GM23338 (cell line): ENCODE measurements around the gene ASAH2. TPM values are rescaled to one million over a fixed set of nuclear protein-coding genes. Genes with fewer than 3 reads are reported as not detected.
A peak's percentile ranks its signal among the peaks of the same experiment; 100 is the strongest.

ENCODE experiments used
- ATAC-seq: fragments of 200-7000 bp; cut with Tn5 transposase; 3 replicates; pipeline ENCODE4 v1.9.1; 2020
- DNase-seq: peaks from one replicate; pipeline ENCODE4 v3.0.0-alpha.2; 2015; ENCODE audit warnings: low spot score
- H2AFZ ChIP-seq: fragments of 200-600 bp; sonication (generic); 2 replicates; pipeline ENCODE4 v1.8.0; 2016; ENCODE audit warnings: antibody characterized with exemption, mild to moderate bottlenecking, moderate library complexity
- H3F3A ChIP-seq: fragments of 200-600 bp; sonication (generic); replicated peaks from 2 replicates; pipeline ENCODE4 v1.8.0; 2017; ENCODE audit warnings: antibody characterized with exemption, mixed run types, low read depth
- H3K27ac ChIP-seq: fragments of 200-600 bp; sonication (generic); 2 replicates; pipeline ENCODE4 v1.6.1; 2016; ENCODE audit warnings: low read depth
- H3K27me3 ChIP-seq: fragments of 200-600 bp; sonication (generic); 2 replicates; pipeline ENCODE4 v1.8.0; 2016; ENCODE audit warnings: mild to moderate bottlenecking, mixed run types, moderate library complexity; ENCODE audit not compliant: insufficient read depth
- H3K36me3 ChIP-seq: fragments of 200-600 bp; sonication (generic); 2 replicates; pipeline ENCODE4 v1.8.0; 2016; ENCODE audit warnings: mild to moderate bottlenecking; ENCODE audit not compliant: insufficient read depth
- H3K4me1 ChIP-seq: fragments of 200-600 bp; sonication (generic); 2 replicates; pipeline ENCODE4 v1.8.0; 2016; ENCODE audit warnings: mild to moderate bottlenecking, moderate library complexity; ENCODE audit not compliant: insufficient read depth
- H3K4me2 ChIP-seq: fragments of 200-600 bp; sonication (generic); 2 replicates; pipeline ENCODE4 v1.7.1; 2017; ENCODE audit warnings: mixed run types
- H3K4me3 ChIP-seq: fragments of 200-600 bp; sonication (generic); 2 replicates; pipeline ENCODE4 v1.6.1; 2016; ENCODE audit warnings: mixed run types
- H3K79me2 ChIP-seq: fragments of 200-600 bp; sonication (generic); replicated peaks from 2 replicates; pipeline ENCODE4 v1.8.0; 2017; ENCODE audit warnings: mild to moderate bottlenecking; ENCODE audit not compliant: insufficient read depth
- H3K9me2 ChIP-seq: fragments of 200-600 bp; sonication (generic); 2 replicates; pipeline ENCODE4 v1.8.0; 2017; ENCODE audit not compliant: insufficient read depth
- H4K20me1 ChIP-seq: fragments of 200-600 bp; sonication (generic); replicated peaks from 2 replicates; pipeline ENCODE4 v1.8.0; 2017; ENCODE audit warnings: mild to moderate bottlenecking; ENCODE audit not compliant: insufficient read depth
- H3K27ac Mint-ChIP-seq: 2 replicates; pipeline ENCODE4 v1.8.0; 2020; ENCODE audit warnings: inconsistent platforms, mild to moderate bottlenecking, moderate library complexity, mixed read lengths
- H3K27me3 Mint-ChIP-seq: 3 replicates; pipeline ENCODE4 v1.8.0; 2022; ENCODE audit warnings: low read depth, mild to moderate bottlenecking, moderate library complexity, mixed read lengths, inconsistent platforms; ENCODE audit not compliant: insufficient read depth, poor library complexity
- H3K36me3 Mint-ChIP-seq: 3 replicates; pipeline ENCODE4 v1.8.0; 2021; ENCODE audit warnings: low read depth, mild to moderate bottlenecking, inconsistent platforms, moderate library complexity, mixed read lengths
- H3K4me1 Mint-ChIP-seq: 3 replicates; pipeline ENCODE4 v1.8.0; 2020; ENCODE audit warnings: mild to moderate bottlenecking, inconsistent platforms, mixed read lengths
- H3K4me3 Mint-ChIP-seq: 3 replicates; pipeline ENCODE4 v1.8.0; 2021; ENCODE audit warnings: moderate library complexity, mild to moderate bottlenecking, inconsistent platforms, mixed read lengths
- H3K9me3 Mint-ChIP-seq: 3 replicates; pipeline ENCODE4 v1.8.0; 2020; ENCODE audit warnings: moderate library complexity, mild to moderate bottlenecking, inconsistent platforms, mixed read lengths
- NANOG ChIP-seq: IDR thresholded peaks from 2 replicates; pipeline ENCODE4 v1.6.1; 2016; ENCODE audit warnings: antibody characterized with exemption, borderline replicate concordance
- polyA plus RNA-seq: library from polyadenylated mRNA; unstranded; fragments of >200 nt; fragmentation: Nextera tagmentation; extraction: Ambion mirVana; gene quantifications from 2 replicates; pipeline ENCODE4 v1.2.1, GENCODE V29; 2016
- total RNA-seq: library from RNA; depleted of rRNA; stranded (reverse); fragments of >200 nt; shearing (Covaris generic); gene quantifications from 2 replicates; pipeline ENCODE4 v1.2.3, GENCODE V29; 2014
- TF ChIP-seq, protein P1 (sequence below), 2 experiments: fragments of 200-600 bp in 1 of 2; sonication (generic) in 1 of 2; conservative IDR thresholded peaks; 2 replicates each; pipeline versions ENCODE4 v1.5.1 to v1.6.1; 2016 to 2017; ENCODE audit warnings: antibody characterized with exemption in 2 of 2, low read depth in 2 of 2, mild to moderate bottlenecking in 2 of 2, moderate library complexity in 1 of 2
- TF ChIP-seq, protein P2 (sequence below): fragments of 250-450 bp; sonication (Bioruptor Pico); IDR thresholded peaks from 2 replicates; pipeline ENCODE4 v1.5.0; 2020; ENCODE audit warnings: mild to moderate bottlenecking, moderate library complexity

Gene ASAH2
- total and polyA plus RNA-seq, 2 experiments from 2014 or later = 0.17 to 0.92 TPM

- TF ChIP-seq, protein P1, sequence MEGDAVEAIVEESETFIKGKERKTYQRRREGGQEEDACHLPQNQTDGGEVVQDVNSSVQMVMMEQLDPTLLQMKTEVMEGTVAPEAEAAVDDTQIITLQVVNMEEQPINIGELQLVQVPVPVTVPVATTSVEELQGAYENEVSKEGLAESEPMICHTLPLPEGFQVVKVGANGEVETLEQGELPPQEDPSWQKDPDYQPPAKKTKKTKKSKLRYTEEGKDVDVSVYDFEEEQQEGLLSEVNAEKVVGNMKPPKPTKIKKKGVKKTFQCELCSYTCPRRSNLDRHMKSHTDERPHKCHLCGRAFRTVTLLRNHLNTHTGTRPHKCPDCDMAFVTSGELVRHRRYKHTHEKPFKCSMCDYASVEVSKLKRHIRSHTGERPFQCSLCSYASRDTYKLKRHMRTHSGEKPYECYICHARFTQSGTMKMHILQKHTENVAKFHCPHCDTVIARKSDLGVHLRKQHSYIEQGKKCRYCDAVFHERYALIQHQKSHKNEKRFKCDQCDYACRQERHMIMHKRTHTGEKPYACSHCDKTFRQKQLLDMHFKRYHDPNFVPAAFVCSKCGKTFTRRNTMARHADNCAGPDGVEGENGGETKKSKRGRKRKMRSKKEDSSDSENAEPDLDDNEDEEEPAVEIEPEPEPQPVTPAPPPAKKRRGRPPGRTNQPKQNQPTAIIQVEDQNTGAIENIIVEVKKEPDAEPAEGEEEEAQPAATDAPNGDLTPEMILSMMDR (conservative IDR thresholded peaks at IDR 0.05; ENCODE audit: low read depth in 2 of 2) = no peak
- TF ChIP-seq NANOG = no peak
Measured at GRCh38 chr10:50226610-50227009, 24.7 kb downstream of the ASAH2 start (continued).

DNA sequence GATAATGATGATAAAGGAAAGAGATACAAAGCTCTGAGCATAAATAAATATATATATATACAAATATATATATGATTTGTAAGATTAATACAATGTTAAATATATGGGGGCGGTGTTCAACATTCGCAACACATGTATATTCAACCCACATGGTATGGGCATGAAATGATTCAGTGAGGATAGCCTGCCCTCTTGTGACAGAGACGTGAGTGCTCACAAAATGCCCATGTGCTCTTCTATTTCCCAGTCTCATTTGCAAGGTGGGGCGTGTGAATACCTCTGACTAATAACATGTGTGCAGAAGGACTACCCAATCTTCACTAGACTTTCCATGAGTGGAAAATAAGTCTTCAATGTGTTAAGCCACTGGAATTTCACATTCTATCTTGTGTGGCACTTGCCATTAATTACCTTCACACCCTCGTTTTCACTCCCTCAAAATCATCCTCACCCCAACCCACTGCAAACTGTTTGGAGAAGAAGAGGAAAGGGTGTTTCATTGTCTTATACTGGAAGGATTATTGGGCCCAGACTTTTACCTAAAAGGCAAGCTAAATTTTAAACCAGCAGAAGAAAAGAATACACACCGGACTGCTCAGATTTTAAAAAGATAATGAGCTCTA is 26.9 kb downstream of the ASAH2 start:
- H3K4me3 ChIP-seq = no peak overlapping the region
- H3K4me2 ChIP-seq = no peak overlapping the region
- no peaks in the 10 kb centered on the region for H3K36me3 Mint-ChIP-seq
- peak overlapping the region; percentile 94 for H2AFZ ChIP-seq
- H3K27me3 ChIP-seq = no peaks in the 10 kb centered on the region
- H3F3A ChIP-seq = no peaks in the 10 kb centered on the region
- no peaks in the 10 kb centered on the region; the same call in 2 of the 3 replicates for H3K9me3 Mint-ChIP-seq
- no peaks in the 10 kb centered on the region for H3K4me1 ChIP-seq
- no peaks in the 10 kb centered on the region for H3K79me2 ChIP-seq
- H3K36me3 ChIP-seq = no peaks in the 10 kb centered on the region
- no peaks in the 10 kb centered on the region for H4K20me1 ChIP-seq
- ATAC-seq (peak; percentile 92), DNase-seq (peak; percentile 78)
- no peak overlapping the region for H3K27ac Mint-ChIP-seq
- H3K27me3 Mint-ChIP-seq = peaks cover 1% of the 10 kb centered on the region
- H3K4me3 Mint-ChIP-seq = no peak overlapping the region
- H3K27ac ChIP-seq = no peak overlapping the region
- TF ChIP-seq, protein P2, sequence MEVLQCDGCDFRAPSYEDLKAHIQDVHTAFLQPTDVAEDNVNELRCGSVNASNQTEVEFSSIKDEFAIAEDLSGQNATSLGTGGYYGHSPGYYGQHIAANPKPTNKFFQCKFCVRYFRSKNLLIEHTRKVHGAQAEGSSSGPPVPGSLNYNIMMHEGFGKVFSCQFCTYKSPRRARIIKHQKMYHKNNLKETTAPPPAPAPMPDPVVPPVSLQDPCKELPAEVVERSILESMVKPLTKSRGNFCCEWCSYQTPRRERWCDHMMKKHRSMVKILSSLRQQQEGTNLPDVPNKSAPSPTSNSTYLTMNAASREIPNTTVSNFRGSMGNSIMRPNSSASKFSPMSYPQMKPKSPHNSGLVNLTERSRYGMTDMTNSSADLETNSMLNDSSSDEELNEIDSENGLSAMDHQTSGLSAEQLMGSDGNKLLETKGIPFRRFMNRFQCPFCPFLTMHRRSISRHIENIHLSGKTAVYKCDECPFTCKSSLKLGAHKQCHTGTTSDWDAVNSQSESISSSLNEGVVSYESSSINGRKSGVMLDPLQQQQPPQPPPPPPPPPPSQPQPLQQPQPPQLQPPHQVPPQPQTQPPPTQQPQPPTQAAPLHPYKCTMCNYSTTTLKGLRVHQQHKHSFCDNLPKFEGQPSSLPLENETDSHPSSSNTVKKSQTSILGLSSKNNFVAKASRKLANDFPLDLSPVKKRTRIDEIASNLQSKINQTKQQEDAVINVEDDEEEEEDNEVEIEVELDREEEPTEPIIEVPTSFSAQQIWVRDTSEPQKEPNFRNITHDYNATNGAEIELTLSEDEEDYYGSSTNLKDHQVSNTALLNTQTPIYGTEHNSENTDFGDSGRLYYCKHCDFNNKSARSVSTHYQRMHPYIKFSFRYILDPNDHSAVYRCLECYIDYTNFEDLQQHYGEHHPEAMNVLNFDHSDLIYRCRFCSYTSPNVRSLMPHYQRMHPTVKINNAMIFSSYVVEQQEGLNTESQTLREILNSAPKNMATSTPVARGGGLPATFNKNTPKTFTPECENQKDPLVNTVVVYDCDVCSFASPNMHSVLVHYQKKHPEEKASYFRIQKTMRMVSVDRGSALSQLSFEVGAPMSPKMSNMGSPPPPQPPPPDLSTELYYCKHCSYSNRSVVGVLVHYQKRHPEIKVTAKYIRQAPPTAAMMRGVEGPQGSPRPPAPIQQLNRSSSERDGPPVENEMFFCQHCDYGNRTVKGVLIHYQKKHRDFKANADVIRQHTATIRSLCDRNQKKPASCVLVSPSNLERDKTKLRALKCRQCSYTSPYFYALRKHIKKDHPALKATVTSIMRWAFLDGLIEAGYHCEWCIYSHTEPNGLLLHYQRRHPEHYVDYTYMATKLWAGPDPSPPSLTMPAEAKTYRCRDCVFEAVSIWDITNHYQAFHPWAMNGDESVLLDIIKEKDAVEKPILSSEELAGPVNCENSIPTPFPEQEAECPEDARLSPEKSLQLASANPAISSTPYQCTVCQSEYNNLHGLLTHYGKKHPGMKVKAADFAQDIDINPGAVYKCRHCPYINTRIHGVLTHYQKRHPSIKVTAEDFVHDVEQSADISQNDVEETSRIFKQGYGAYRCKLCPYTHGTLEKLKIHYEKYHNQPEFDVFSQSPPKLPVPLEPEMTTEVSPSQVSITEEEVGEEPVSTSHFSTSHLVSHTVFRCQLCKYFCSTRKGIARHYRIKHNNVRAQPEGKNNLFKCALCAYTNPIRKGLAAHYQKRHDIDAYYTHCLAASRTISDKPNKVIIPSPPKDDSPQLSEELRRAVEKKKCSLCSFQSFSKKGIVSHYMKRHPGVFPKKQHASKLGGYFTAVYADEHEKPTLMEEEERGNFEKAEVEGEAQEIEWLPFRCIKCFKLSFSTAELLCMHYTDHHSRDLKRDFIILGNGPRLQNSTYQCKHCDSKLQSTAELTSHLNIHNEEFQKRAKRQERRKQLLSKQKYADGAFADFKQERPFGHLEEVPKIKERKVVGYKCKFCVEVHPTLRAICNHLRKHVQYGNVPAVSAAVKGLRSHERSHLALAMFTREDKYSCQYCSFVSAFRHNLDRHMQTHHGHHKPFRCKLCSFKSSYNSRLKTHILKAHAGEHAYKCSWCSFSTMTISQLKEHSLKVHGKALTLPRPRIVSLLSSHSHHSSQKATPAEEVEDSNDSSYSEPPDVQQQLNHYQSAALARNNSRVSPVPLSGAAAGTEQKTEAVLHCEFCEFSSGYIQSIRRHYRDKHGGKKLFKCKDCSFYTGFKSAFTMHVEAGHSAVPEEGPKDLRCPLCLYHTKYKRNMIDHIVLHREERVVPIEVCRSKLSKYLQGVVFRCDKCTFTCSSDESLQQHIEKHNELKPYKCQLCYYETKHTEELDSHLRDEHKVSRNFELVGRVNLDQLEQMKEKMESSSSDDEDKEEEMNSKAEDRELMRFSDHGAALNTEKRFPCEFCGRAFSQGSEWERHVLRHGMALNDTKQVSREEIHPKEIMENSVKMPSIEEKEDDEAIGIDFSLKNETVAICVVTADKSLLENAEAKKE = no peak
- TF ChIP-seq, protein P1 (conservative IDR thresholded peaks at IDR 0.05; ENCODE audit: low read depth in 2 of 2) = peak; percentile 75 to 93
- no peaks in the 10 kb centered on the region for H3K9me2 ChIP-seq
- H3K4me1 Mint-ChIP-seq = peaks cover 3% of the 10 kb centered on the region; the same call in 1 of the 3 replicates
